ENCODE measurements around the gene PTCH2.
A peak's percentile ranks its signal among the peaks of the same experiment; 100 is the strongest.
"Not testable (repeated sequence)": the region's sequence is repeated elsewhere in the genome, so short reads cannot be mapped to it uniquely, and the experiment has no call there.

PTCH2 gene

GRCh38 chr1:44820328-44821239 is 22.5 kb downstream of the PTCH2 start:
- no peak for TF ChIP-seq POLR2A (IDR thresholded peaks at IDR 0.05; ENCODE audit: low read depth, low read length)
- FAIRE-seq (no peak), DNase-seq (ENCODE audit: insufficient read length, low spot score) (no peak)

- TF ChIP-seq POLR2A (IDR thresholded peaks at IDR 0.05; ENCODE audit: low read depth, low read length) = peak; percentile 85
- FAIRE-seq (peak; percentile 76), DNase-seq (ENCODE audit: insufficient read length, low spot score) (peak; percentile 82)
Observed at GRCh38 chr1:44819608-44820327, 23.3 kb downstream of the PTCH2 start.

DNA sequence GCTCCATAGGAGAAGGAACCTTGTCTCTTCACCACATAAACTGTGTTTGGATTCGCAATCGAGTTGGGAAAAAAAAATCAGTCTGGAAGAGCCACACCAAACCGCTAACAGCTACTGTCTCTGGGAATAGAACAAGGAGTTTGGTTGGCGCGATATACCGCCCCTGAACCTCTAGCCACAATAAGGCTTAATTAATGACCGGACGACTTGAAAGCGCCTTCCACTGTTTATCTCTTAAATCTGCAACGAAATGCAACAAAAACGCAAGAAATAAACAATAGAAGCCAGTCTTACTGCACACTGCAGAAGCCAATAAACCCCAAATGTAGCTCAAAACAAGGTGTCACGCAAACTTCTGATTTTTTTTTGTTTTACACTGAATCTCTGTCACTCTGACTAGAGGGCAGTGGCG is 23.9 kb downstream of the PTCH2 start:
- TF ChIP-seq POLR2A (IDR thresholded peaks at IDR 0.05; ENCODE audit: low read depth, low read length) = no peak
- no peak for FAIRE-seq
- no peak for DNase-seq (ENCODE audit: insufficient read length, low spot score)

DNA sequence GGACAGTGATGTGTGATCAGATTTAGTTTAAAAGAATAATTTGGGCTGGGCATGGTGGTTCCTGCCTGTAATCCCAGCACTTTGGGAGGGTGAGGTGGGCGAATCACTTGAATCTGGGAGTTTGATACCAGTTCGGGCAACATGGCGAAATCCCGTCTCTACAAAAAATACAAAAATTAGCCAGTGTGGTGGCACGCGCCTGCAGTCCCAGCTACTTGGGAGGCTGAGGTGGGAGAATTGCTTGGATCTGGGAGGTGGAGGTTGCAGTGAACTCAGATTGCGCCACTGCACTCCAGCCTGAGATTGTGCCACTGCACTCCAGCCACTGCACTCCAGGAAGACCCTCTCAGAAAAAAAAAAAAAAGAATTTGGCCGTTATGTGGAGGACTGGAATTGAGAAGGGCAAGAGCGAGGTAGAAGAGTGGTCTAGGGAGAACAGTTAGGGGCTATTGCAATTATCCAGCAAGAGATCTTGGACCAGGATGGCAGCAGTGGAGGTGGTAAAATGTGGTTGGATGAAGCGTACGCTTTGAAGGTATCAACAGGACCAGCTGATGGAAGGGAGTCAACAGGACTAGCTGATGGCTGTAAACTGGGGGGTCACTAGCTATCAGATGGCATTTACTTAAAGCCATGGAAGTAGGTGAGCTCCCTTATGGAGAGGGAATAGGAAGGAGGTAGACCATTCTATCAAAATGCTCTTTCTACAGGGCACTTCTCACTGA is 25.1 kb downstream of the PTCH2 start:
- DNase-seq (ENCODE audit: insufficient read length, low spot score) = no peak
- no peak for FAIRE-seq
- TF ChIP-seq POLR2A (IDR thresholded peaks at IDR 0.05; ENCODE audit: low read depth, low read length) = no peak

DNA sequence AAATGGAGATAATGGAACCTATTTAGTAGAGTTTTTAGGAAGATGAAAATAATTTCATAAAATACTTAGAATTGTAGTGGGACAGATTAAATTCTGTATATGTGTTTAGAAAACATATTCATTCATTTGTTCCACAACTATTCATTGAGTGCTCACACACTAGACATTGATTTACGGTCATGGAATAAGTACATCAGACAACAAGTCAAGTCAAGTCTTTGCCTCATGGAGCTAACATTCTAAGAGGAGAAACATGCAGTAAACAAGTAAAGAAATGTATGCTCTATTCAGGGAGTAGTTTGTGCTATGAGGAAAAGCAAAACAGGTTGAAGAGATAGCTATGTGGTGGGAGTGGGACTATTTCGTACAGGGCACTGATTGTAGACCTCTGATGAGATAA is 25.7 kb downstream of the PTCH2 start:
- DNase-seq (ENCODE audit: insufficient read length, low spot score) = no peak
- no peak for FAIRE-seq
- no peak for TF ChIP-seq POLR2A (IDR thresholded peaks at IDR 0.05; ENCODE audit: low read depth, low read length)

DNA sequence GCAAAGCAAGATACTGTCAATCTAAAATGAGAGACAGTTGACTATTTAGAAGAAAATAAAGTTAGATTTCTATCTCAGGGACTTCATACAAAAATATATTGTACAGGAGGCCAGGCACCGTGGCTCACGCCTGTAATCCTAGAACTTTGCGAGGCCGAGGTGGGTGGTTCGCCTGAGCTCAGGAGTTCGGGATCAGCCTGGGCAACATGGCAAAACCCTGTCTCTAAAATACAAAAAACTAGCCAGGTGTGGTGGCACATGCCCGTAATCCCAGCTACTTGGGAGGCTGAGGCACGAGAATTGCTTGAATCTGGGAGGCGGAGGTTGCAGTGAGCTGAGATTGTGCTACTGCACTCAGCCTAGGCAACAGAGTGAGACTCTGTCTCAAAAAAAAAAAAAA is 27.1 kb downstream of the PTCH2 start:
- not testable (repeated sequence) for FAIRE-seq; DNase-seq (ENCODE audit: insufficient read length, low spot score)

DNA sequence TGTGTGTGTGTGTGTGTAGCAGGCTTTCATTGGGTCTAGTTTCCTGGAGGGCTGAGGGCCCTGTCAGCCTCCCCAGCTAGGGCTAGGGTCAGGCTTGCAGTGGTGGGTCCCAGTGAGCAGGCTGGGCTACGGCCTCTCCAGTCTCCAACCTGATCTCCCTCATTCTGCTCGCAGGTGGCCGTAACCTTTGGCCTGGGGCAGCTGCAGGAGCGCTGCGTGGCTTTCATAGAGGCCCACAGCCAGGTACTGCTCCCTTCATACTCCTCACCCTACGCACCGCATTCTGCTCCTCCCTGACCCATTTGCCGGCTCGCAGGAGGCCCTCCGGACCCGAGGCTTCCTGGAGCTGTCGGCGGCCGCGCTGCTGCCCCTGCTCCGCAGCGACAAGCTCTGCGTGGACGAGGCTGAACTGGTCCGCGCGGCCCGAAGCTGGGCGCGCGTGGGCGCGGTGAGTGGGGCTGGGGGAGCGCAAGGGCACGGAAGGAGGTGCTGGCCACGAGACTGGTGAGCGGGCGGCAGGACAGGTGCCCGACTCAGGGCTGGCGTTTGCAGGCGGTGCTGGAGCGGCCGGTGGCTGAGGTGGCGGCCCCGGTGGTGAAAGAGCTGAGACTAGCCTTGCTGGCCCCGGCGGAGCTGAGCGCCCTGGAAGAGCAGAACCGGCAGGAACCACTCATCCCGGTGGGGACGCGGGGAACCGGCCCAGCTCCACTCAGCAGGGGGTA is 30.1 kb downstream of the PTCH2 start:
- DNase-seq (ENCODE audit: insufficient read length, low spot score) (no peak), FAIRE-seq (no peak)
- no peak for TF ChIP-seq POLR2A (IDR thresholded peaks at IDR 0.05; ENCODE audit: low read depth, low read length)

- no peak for TF ChIP-seq POLR2A (IDR thresholded peaks at IDR 0.05; ENCODE audit: low read depth, low read length)
- no peak for FAIRE-seq
- no peak for DNase-seq (ENCODE audit: insufficient read length, low spot score)
Observed at GRCh38 chr1:44811234-44811633, 31.8 kb downstream of the PTCH2 start.

DNA sequence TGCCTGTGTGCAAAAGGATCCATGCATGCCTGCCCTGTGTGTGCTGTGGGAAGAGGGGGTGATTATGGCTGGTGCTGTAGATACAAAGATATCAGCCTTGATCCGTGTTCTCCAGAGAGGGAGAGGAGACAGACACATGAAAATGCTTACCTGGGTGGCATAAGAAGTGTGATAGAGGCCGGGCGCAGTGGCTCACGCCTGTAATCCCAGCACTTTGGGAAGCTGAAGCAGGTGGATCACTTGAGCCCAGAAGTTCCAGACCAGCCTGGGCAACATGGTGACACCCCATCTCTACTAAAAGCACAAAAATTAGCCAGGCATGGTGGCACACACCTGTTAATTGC is 32.3 kb downstream of the PTCH2 start:
- not testable (repeated sequence) for DNase-seq (ENCODE audit: insufficient read length, low spot score)

DNA sequence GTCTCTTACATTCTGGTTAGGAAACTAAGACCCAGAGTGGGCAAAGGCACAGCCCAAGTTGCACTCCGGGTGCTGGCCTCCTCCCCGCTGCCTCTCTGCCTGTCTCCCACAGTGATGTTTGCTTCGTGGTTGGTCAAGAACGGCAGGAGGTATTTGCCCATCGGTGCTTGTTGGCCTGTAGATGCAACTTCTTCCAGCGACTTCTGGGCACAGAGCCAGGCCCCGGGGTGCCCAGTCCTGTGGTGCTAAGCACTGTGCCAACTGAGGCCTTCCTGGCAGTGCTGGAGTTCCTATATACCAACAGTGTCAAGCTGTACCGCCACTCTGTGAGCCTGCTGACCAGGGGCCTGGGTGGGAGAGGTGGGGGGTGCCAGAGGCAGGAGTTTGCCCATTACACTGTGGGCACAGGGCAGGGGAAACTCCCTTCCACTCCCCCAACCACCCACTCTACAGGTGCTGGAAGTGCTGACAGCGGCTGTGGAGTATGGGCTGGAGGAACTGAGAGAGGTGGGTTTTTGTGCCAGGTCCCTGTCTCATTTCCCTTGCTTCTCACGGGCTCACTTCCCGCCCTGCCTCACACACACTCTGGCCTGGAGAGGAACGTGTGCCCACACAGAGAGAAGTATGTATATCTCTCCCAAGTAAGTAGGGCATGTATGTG is 32.8 kb downstream of the PTCH2 start:
- no peak for DNase-seq (ENCODE audit: insufficient read length, low spot score)

More for the DNA sequence above, 32.3 kb downstream of the PTCH2 start:
- not testable (repeated sequence) for FAIRE-seq

GRCh38 chr1:44808938-44809917 is 33.8 kb downstream of the PTCH2 start:
- FAIRE-seq (no peak), DNase-seq (ENCODE audit: insufficient read length, low spot score) (no peak)
- 0 out of 2 replicates have a peak, but pooled peaks have one; percentile 3 for TF ChIP-seq POLR2A (IDR thresholded peaks at IDR 0.05; ENCODE audit: low read depth, low read length)

More for the DNA sequence above, 32.8 kb downstream of the PTCH2 start:
- FAIRE-seq = peak; percentile 36
- no peak for TF ChIP-seq POLR2A (IDR thresholded peaks at IDR 0.05; ENCODE audit: low read depth, low read length)

All from H54 (cell line).